ENCODE data around the gene RFTN2.

RFTN2 gene

DNA sequence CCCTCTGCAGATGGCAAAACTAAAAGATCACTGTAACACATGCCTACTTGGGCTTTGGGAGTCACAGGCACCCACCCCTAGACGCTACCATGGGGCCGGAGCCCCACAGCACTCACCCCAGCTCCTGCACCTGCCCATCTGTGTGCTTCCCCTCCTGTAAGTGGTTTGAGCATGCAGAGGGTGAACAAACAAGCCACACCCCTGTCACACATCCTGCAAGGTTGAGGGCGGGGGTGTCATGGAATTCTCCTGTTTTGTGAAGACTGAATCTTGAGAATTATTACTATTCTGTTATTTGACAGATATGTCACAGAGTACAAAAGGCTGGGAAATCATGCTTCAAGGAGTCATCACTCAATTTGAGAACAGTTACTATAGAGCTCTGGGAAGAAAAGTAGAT is 60.9 kb downstream of the RFTN2 start:
- Histone ChIP-seq H3K27me3 (ENCODE audit: insufficient read depth, insufficient read length) (no peaks in the 10 kb centered on the region), H3K4me1 (ENCODE audit: insufficient read depth, insufficient read length) (no peaks in the 10 kb centered on the region), H3K9ac (ENCODE audit: insufficient read length, low read depth) (no peak overlapping the region), H3K4me3 (ENCODE audit: insufficient read length, low read depth) (no peak overlapping the region), H3K36me3 (ENCODE audit: insufficient read depth, insufficient read length, low read length) (no peaks in the 10 kb centered on the region), H3K9me3 (ENCODE audit: insufficient read depth, low read length) (peaks cover 15% of the 10 kb centered on the region; the same call in 1 of the 2 replicates)
- no peak for DNase-seq (ENCODE audit: low read depth, low spot score)
- TF ChIP-seq SUZ12 (IDR thresholded peaks at IDR 0.05; ENCODE audit: extremely low read depth, insufficient read depth, insufficient read length) (no peak), ZNF274 (IDR thresholded peaks at IDR 0.05; ENCODE audit: low read depth, low read length) (no peak), YY1 (IDR thresholded peaks at IDR 0.05; ENCODE audit: insufficient read depth, insufficient read length) (no peak)

DNA sequence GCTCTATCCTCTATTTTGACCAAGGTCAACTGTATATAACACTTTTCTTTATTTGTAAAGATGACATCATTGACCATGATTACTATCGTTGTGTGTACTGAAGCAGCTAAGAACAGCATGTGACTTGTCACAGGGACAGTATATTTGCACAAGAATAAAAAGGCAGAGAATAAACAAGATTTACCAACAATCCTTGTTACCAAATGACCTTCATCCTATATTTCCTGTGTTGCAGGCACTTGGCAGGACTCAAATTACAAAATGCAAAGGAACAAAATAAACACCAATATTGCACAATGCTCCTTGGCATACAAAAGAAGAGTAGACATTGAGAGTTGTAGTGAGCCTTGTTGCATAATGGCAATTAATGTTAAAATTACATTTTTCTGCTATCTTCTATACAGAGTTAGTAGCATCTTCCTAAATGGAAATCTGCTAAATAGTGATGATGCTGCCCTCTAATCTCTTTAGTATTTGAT is 61.8 kb downstream of the RFTN2 start:
- H3K9ac ChIP-seq (ENCODE audit: insufficient read length, low read depth): no peak overlapping the region
- no peaks in the 10 kb centered on the region for H3K36me3 ChIP-seq (ENCODE audit: insufficient read depth, insufficient read length, low read length)
- no peak for DNase-seq (ENCODE audit: low read depth, low spot score)
- TF ChIP-seq SUZ12 (IDR thresholded peaks at IDR 0.05; ENCODE audit: extremely low read depth, insufficient read depth, insufficient read length) (no peak), YY1 (IDR thresholded peaks at IDR 0.05; ENCODE audit: insufficient read depth, insufficient read length) (no peak), ZNF274 (IDR thresholded peaks at IDR 0.05; ENCODE audit: low read depth, low read length) (no peak)
- peaks cover 15% of the 10 kb centered on the region; the same call in 1 of the 2 replicates for H3K9me3 ChIP-seq (ENCODE audit: insufficient read depth, low read length)
- no peak overlapping the region for H3K4me3 ChIP-seq (ENCODE audit: insufficient read length, low read depth)
- H3K27me3 ChIP-seq (ENCODE audit: insufficient read depth, insufficient read length): no peaks in the 10 kb centered on the region
- H3K4me1 ChIP-seq (ENCODE audit: insufficient read depth, insufficient read length): no peaks in the 10 kb centered on the region

DNA sequence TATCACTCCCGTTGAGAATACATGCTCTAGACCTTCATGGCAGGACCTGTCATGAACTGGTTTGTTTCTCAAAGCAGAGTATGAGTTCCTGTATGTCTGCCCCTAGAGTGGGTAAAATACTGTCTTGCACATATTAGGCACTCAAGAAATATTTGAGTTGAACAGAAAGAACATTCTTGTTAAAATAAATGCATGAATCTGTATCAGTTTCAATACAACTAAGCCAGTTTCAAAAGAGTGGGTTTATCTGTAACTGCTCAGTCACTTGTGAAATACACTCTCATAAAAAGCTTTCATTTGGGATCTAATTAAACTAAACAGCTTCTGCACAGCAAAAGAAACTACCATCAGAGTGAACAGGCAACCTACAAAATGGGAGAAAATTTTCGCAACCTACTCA is 69.2 kb downstream of the RFTN2 start:
- no peaks in the 10 kb centered on the region for H3K27me3 ChIP-seq (ENCODE audit: insufficient read depth, insufficient read length)
- H3K36me3 ChIP-seq (ENCODE audit: insufficient read depth, insufficient read length, low read length): no peaks in the 10 kb centered on the region
- H3K4me1 ChIP-seq (ENCODE audit: insufficient read depth, insufficient read length): no peaks in the 10 kb centered on the region
- H3K9ac ChIP-seq (ENCODE audit: insufficient read length, low read depth): no peak overlapping the region
- DNase-seq (ENCODE audit: low read depth, low spot score): no peak
- no peaks in the 10 kb centered on the region for H3K9me3 ChIP-seq (ENCODE audit: insufficient read depth, low read length)
- TF ChIP-seq YY1 (IDR thresholded peaks at IDR 0.05; ENCODE audit: insufficient read depth, insufficient read length): no peak
- TF ChIP-seq ZNF274 (IDR thresholded peaks at IDR 0.05; ENCODE audit: low read depth, low read length): no peak
- no peak for TF ChIP-seq SUZ12 (IDR thresholded peaks at IDR 0.05; ENCODE audit: extremely low read depth, insufficient read depth, insufficient read length)
- H3K4me3 ChIP-seq (ENCODE audit: insufficient read length, low read depth): no peak overlapping the region

DNA sequence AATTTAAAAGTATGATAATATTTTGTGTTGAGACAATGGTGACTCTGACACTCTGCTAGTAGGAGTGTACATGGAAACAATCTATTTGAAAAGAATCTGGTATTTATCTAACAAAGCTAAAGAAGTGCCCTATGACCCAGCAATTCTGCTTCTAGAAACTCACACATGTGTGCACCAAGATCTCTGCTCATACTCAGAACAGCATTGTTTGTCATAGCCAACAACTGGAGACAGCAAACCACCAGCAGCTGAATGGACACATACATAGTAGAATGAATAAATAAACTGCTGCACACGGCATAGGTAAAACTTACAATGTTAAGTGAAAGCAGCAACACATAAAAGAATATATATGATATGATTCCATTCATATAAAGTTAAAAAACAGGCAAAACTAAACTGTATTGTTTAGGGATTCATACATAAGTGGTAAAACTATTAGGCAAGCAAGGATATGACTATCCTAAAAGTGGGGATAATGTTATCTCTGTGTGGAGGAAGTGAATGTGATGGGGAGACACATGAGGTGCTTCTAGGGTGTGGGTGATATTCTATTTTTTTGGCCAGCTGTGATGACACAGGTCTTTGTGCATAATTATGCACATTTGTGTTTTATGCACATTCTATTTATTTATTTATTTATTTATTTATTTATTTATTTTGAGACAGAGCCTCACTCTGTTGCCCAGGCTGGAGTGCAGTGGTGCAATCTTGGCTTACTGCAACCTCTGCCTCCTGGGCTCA is 71.1 kb downstream of the RFTN2 start:
- TF ChIP-seq YY1 (IDR thresholded peaks at IDR 0.05; ENCODE audit: insufficient read depth, insufficient read length) (no peak), ZNF274 (IDR thresholded peaks at IDR 0.05; ENCODE audit: low read depth, low read length) (no peak), SUZ12 (IDR thresholded peaks at IDR 0.05; ENCODE audit: extremely low read depth, insufficient read depth, insufficient read length) (no peak)
- Histone ChIP-seq H3K27me3 (ENCODE audit: insufficient read depth, insufficient read length) (no peaks in the 10 kb centered on the region), H3K9ac (ENCODE audit: insufficient read length, low read depth) (no peak overlapping the region), H3K4me3 (ENCODE audit: insufficient read length, low read depth) (no peak overlapping the region), H3K4me1 (ENCODE audit: insufficient read depth, insufficient read length) (no peaks in the 10 kb centered on the region), H3K36me3 (ENCODE audit: insufficient read depth, insufficient read length, low read length) (no peaks in the 10 kb centered on the region), H3K9me3 (ENCODE audit: insufficient read depth, low read length) (no peaks in the 10 kb centered on the region)
- DNase-seq (ENCODE audit: low read depth, low spot score): no peak

DNA sequence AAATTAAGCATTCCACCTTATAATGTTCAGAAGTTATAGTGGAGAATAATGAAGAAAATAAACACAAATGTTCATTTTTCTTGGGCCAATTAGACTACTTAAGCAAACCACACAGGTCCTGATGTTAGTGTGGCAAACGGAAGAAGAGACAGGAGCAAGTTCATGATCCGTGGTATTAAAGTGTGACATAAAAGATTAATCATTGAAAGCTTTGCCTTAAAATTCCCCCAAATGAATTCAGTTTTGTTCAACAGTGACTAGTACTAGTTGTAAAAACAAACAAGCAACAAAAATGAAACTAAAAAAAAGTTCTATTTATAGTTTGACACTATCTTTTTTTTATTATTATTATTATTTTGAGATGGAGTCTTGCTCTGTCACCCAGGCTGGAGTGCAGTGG is 73.7 kb downstream of the RFTN2 start:
- no peak for DNase-seq (ENCODE audit: low read depth, low spot score)
- TF ChIP-seq YY1 (IDR thresholded peaks at IDR 0.05; ENCODE audit: insufficient read depth, insufficient read length): no peak
- no peak for TF ChIP-seq ZNF274 (IDR thresholded peaks at IDR 0.05; ENCODE audit: low read depth, low read length)
- TF ChIP-seq SUZ12 (IDR thresholded peaks at IDR 0.05; ENCODE audit: extremely low read depth, insufficient read depth, insufficient read length): no peak
- Histone ChIP-seq H3K9me3 (ENCODE audit: insufficient read depth, low read length) (no peaks in the 10 kb centered on the region), H3K36me3 (ENCODE audit: insufficient read depth, insufficient read length, low read length) (no peaks in the 10 kb centered on the region), H3K4me3 (ENCODE audit: insufficient read length, low read depth) (no peak overlapping the region), H3K4me1 (ENCODE audit: insufficient read depth, insufficient read length) (no peaks in the 10 kb centered on the region), H3K9ac (ENCODE audit: insufficient read length, low read depth) (no peak overlapping the region), H3K27me3 (ENCODE audit: insufficient read depth, insufficient read length) (no peaks in the 10 kb centered on the region)

DNA sequence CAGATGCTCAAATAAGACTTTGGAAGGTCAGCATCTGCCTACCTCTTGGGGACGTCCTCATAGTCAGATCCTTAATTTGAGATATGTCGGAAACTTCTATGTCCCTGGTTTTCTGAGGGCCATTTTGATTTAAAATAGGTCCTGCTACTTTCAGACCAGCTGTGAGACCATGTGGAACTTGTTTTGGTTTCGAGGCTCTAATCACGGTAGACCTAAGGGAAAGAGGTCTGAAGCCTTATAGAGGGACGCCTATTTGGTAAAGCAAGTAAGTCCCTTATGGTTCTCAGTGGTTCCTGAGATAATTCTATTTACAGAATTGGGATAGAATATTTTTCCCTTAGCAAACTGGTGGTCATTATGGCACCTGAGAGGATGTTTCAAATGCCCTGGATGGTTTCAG is 75.1 kb downstream of the RFTN2 start:
- Histone ChIP-seq H3K4me3 (ENCODE audit: insufficient read length, low read depth) (no peak overlapping the region), H3K9ac (ENCODE audit: insufficient read length, low read depth) (no peak overlapping the region), H3K4me1 (ENCODE audit: insufficient read depth, insufficient read length) (no peaks in the 10 kb centered on the region), H3K9me3 (ENCODE audit: insufficient read depth, low read length) (no peaks in the 10 kb centered on the region), H3K27me3 (ENCODE audit: insufficient read depth, insufficient read length) (no peaks in the 10 kb centered on the region), H3K36me3 (ENCODE audit: insufficient read depth, insufficient read length, low read length) (no peaks in the 10 kb centered on the region)
- no peak for DNase-seq (ENCODE audit: low read depth, low spot score)
- no peak for TF ChIP-seq ZNF274 (IDR thresholded peaks at IDR 0.05; ENCODE audit: low read depth, low read length)
- no peak for TF ChIP-seq SUZ12 (IDR thresholded peaks at IDR 0.05; ENCODE audit: extremely low read depth, insufficient read depth, insufficient read length)
- TF ChIP-seq YY1 (IDR thresholded peaks at IDR 0.05; ENCODE audit: insufficient read depth, insufficient read length): no peak

DNA sequence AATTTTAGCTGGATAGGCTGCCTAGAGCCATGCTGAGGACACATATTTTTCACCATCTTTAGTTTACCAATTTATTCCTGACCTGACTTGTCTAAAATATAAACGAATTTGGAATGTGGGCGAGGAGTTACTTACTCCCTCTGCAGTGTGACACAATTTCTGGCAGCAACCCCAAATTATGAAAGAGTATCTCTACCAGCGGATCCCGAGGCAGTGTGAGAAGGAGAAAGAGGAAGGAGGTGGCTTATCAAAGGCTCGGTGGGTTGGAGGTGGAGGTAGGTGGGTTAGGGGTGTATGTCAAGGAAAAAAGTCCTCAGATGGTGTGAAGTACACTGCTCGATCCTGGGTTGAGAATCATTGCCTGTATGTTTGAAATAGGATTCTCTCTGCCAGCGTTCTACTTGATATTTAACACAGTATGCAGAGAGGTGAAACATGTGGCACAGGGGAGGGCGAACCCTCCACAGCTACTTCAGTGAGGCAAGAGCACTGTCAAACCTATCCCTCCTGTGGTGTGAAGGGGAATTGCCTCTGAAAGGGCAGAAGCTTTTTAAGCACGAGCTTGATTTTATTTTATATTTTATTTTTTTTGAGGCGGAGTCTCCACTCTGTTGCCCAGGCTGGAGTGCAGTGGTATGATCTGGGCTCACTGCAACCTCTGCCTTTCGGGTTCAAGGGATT is 76.0 kb downstream of the RFTN2 start:
- Histone ChIP-seq H3K9me3 (ENCODE audit: insufficient read depth, low read length) (no peaks in the 10 kb centered on the region), H3K4me3 (ENCODE audit: insufficient read length, low read depth) (no peak overlapping the region), H3K36me3 (ENCODE audit: insufficient read depth, insufficient read length, low read length) (no peaks in the 10 kb centered on the region), H3K9ac (ENCODE audit: insufficient read length, low read depth) (no peak overlapping the region), H3K4me1 (ENCODE audit: insufficient read depth, insufficient read length) (no peaks in the 10 kb centered on the region), H3K27me3 (ENCODE audit: insufficient read depth, insufficient read length) (no peaks in the 10 kb centered on the region)
- peak; percentile 35 for DNase-seq (ENCODE audit: low read depth, low spot score)
- no peak for TF ChIP-seq SUZ12 (IDR thresholded peaks at IDR 0.05; ENCODE audit: extremely low read depth, insufficient read depth, insufficient read length)
- TF ChIP-seq ZNF274 (IDR thresholded peaks at IDR 0.05; ENCODE audit: low read depth, low read length): no peak
- no peak for TF ChIP-seq YY1 (IDR thresholded peaks at IDR 0.05; ENCODE audit: insufficient read depth, insufficient read length)
